ENCODE measurements around the gene FXN.
"Not testable (repeated sequence)": the region's sequence is repeated elsewhere in the genome, so short reads cannot be mapped to it uniquely, and the experiment has no call there.

FXN gene

DNA sequence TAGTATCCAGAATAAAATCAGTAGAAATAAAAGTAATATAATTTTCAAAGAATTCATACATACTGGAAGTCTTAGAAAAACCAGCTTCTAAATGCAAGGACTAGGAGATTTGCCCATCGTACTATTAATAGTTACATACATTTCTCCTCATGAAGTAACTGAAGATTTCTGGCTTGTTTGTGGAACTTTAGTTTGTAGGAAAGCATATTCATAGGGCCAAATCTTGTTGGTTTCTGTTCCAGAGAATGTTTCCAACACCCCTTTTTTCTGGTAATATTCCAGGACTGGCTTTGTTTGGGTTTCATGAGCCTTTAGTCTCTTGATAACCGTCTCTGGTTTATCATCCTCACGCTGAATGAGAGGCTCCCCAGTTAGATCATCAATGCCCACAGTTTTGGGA is 72.2 kb downstream of the FXN start:
- no peak for DNase-seq

DNA sequence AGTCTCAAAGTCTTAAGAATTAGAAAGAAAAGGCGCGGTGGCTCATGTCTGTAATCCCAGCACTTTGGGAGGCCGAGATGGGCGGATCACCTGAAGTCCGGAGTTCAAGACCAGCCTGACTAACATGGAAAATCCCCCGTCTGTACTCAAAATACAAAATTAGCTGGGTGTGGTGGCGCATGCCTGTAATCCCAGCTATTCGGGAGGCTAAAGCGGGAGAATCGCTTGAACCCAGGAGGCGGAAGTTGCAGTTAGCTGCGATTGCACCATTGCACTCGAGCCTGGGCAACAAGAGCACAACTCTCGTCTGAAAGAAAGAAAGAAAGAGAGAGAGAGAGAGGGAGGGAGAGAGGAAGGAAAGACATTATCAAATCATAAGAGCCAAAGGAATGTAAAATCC is 73.2 kb downstream of the FXN start:
- DNase-seq, result not testable (repeated sequence)

DNA sequence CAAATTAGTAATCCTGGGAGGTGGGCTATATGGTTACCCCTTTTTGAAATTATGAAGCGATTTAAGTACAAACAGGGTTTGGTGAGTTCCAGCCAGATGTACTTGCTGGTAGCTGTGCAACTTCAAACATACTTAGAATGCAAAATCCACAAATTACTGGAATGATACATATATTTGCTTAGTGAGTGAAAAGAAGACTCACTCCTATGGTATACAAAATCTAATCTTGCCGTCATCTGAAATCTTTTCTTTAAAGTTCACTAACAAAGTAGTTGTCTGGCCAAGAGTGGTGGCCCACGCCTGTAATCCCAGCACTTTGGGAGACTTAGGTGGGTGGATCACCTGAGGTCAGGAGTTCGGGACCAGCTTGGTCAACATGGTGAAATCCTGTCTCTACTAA is 73.6 kb downstream of the FXN start:
- DNase-seq, result no peak

DNA sequence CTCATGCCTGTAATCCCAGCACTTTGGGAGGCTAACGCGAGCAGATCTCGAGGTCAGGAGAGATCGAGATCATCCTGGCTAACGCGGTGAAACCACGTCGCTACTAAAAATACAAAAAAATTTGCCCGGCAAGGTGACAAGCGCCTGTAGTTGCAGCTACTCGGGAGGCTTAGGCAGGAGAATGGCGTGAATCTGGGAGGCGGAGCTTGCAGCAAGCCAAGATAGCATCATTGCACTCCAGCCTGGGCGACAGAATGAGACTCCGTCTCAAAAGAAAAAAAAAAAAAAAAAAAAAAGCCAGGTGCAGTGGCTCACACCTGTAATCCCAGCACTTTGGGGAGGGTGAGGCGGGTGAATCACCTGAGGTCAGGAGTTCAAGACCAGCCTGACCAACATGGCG is 77.1 kb downstream of the FXN start:
- DNase-seq, result not testable (repeated sequence)

DNA sequence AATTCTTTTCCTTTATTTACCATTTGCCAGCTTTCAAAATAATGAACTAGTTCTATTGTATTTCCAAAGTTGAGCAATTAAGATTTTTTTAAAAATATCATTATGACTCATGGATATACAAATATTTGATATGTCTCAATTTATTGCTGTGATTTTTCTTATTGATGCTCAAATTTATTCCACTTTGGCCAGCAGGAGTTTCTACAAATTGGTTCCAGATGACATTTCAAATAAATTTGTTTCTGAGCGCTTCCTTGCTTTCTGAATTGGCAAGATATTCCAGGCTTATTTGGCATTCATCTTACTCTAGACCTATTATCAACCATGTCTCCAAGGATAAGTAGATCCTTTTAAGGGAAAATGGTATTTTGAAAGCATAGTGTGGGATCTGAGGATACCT is 80.1 kb downstream of the FXN start:
- no peak for DNase-seq

DNA sequence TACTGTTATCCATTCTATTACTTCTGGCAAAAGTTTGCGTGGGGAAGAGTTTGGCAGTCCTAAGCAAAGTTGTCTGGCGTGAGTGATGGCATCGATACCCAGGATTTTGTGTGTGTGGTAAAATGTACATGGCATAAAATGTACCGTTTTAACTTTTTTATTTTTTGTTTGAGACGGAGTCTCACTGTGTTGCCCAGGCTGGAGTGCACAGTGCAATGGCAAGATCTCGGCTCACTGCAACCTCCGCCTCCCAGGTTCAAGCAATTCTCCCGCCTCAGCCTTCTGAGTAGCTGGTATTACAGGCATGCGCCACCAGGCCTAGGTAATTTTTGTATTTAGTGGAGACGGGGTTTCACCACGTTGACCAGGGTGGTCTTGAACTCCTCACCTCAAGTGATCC is 83.1 kb downstream of the FXN start:
- no peak for DNase-seq

DNA sequence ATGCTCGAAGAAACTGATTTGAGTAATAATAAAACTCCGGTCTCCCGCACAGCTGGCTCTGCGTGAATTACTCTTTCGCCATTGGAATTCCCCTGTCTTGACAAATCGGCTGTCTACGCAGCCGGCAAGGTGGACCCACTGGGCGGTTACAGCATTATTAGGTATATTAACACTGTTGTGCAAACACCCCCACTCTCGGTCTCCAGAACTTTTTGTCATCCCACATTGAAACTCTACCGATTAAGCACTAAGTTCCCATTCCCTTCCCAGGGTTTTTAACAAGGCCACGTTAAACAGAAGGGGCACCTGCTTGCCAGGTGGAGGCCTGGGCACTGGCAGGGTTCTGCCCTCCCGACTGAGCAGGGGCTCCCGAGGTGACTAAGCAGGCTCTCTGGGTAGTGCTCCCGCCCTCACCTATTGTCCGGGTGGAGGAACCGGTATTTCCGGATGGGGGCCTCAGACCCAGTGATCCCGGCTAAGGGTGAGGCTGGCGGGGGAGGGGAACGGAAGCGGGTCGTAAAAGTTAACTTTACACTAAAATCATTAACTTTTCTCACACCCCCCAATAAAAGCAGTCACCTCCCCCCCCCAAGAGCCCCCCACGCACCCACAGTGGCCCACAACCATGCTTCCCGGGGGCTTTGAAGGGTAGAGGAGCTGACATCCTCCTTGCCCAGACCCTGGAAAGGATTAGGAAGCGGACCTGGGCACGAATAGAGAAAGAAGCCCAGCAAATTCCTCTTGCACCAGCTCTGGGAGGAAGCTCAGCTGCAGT is 85.0 kb downstream of the FXN start:
- DNase-seq, result no peak

DNA sequence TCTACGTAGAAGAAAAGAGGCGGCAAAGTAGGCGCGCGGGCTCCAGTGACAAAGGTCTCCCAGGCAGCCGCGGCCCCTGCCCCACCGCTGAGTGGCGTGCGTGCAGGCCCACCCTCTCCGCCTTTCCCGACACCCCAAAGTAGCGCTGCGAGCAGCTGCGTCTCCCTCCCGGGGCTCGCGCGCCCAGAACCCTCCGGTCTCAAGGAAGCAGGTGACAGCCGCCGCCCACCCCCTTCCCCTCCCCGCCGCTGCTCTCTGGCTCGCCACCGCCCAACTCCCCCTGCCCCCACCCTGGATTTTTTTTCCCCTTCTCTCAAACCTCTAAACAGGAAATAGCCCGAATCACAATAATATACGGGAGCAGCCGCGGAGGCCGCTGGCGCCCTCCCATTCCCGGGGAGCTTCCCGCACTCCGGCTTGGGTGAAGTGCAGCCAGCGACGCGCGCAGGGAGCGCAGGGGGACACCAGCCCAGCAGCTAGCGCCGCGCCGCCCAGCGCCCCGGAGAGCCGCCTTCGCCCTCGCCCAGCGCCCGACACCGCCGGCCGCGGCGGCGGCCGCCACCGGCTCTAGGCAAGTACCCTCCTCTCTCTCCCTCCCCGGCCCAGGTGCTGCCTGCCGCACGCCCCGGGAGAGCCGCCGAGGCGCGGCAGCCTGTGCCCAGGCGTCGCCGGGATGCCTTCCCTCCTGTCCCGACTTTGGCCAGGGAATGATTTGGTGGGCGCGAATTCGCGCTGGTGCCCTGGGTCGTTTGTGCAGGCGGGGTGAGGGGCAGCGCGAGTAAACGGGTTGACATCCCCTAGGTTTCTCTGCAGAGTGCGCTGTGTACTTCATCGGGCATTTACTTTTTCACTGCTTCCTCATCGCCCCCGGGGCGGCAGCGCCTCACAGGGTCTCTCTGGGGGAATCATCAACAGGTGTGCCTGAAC is 85.9 kb downstream of the FXN start:
- DNase-seq, result peak; percentile 69

DNA sequence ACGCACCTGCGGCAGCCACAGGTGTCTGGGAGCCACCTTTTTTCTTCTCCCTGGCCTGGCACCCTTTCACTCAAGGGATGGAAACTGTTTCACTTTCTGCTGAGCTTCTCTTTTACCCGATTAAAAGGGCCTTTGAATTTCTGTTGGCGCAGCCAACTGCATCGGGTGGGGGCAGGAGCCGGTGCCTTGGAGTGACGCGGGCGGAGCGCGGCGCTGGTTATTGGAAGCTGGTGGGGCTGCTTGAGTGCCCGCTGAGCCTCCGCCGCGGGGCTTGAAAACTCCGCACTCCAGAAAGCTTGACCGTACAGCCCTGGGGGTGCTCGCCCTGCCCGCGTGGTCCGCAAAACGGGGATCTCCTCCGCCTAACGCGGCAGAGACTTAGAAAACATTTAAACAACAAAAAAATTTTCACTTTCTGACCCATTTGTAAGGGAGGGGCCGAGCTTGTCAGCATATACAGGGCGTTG is 86.6 kb downstream of the FXN start:
- DNase-seq, result peak; percentile 77

DNA sequence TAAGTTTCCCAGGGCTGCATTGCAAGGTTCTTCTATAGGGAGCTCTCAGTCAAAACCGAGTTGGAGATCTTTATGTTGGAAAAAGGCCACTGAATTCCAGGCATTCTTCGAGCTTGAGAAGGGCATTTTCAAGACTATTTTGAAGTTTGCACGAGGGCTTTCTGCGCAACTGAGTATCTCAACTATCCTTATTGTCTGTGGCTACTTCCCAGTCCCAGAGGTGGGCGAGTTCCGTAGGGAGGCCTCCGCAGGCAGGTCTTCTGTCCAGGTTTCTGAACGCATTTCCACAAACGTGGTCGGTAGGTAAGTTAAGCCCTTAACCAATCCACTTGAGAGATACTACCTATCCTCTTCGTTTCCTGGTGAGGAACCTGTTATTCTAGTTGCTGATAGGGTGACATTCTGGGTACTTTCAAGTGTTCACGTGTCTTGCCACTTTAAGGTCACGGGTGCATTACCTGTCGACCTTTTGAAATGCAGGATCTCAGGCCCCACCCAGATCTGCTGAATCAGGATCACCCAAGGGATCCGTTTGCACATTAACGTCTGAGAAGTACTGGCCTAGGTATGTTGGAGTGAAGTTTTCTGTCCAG is 87.1 kb downstream of the FXN start:
- DNase-seq, result no peak

DNA sequence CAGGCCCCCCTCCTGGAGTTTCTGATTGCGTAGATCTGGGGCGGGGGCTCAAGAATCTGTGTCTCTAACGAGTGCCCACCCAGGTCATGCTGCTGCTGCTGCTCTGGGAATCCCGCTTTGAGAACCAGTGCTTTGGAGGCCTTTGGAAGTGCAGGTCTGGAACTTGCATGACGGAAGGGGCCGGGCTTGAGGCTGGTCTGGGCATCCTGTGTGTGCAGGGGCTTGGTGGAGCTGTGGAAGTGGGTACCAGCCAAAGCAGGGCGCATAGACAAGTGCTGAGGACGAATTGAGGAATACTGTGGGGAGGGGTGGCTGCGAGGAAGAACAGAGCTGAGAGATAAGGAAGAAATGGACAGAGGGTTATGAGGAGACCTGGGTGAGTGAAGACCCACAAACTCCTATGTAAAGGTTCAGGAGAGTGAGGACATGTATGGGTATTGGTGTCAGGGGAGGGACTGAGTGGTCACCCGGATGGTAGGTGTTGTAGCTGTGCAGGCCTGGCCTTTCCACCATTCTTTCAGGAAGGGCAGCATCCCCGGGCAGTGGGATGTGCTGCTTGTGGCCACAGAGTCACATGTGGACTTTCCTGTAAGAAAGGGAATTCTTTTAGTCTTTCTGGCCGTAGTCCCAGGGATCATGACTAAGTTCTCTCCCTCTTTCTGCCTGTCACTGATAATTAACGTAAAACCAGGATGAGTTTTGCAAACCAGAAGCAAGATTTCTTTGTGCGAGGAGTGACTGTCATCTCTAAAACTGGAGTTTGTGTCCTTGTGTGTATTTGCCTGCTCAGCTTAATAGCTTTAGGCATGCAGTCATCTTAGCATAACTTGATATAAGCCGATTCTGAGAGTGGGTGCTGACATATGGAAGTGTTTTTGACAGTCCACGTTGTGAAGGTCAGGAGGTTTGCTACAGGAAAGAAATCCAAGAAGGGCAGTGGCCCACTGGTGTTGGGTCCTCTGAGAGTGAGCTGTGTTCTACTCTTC is 95.2 kb downstream of the FXN start:
- DNase-seq, result no peak

DNA sequence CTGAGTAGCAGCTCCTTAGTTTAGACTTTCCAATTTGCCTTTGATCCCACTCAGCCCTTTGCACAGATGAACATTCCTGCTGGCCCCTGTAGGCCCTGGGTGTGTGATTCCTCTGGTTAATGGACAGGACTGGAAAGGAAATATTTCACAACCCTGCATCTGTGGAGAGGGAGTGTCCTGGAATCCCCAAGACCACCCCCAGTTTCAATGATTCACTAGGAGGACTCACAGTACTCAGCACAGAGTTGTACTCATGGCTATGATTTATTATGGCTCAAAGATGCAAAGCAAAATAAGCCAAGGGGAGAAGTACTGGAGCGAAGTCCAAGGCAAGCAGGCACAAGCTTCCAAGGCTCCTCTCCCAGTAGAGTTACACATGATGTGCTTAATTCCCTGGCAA is 96.1 kb downstream of the FXN start:
- DNase-seq, result no peak

DNA sequence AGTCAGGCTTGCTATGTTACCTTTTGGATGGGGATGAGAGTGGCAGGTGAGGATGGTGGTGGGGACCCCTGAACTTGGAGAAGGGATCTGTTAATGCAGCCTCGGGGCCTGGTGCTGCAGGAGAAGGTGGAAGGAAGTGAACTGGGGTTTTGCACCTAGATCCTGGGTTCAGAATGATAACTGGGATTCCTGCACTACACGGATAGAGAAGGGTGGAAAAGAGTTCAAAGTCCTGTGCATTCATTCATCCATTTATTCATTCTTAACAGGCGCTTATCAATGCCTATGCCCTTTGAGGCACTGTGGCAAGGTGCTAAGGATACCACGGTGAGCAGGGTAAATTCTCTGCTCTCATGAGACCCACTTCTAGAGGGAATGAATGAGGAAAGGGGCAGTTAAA is 96.8 kb downstream of the FXN start:
- no peak for DNase-seq

DNA sequence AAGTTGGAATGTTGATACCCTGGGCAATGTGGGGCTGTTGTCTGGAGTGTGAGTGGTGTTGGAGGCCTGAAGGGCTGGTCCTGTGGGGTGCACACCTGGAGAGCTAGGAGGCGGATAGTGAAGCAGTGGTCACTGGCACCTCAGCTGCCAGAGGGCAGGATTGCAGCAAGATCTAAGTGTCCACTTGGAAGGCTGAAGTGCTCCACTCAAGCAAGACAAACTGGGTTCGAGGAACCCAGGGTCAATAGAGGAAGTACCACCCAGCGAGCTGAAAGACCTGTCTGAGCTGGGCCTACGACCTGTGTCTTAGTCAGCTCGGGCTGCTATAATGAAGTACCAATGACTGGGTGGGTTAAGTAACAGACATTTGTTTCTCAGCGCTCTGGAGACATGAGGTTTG is 98.9 kb downstream of the FXN start:
- no peak for DNase-seq

DNA sequence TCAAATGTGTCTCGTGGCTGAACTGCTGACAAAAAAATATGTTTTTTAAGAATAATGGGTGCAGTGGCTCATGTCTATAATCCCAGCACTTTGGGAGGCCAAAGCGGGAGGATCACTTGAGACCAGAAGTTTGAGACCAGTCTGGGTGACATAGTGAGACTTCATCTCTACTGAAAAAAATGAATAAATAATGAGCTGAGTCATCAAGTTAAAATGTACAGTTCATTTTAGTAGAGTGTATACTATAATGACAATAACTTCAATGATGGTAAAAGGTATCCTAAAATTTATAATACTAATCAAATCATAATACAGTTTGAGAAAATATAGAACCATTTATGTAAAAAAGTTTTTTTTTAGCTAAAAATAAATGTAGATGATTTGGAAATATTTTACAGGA is 100.6 kb downstream of the FXN start:
- no peak for DNase-seq

DNA sequence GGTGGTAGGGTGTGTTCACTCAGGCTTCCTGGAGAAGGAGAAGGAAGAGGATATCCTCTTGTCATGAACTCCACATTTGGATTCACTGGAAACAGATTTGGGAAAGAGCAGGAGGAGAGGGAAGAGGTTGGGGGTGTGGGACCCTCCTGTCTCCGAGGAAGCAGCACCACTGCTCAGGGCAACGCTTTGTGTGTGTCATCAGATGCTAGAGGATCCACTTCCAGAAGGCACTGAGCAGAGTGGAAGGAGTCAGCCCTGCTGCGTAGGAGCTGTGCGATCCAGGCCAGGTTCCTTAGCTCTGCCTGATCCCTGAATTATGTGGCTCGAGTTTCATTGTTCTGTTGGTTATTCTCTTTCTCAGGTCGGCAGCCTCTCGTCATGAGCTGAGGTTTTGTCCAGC is 101.2 kb downstream of the FXN start:
- DNase-seq, result no peak

DNA sequence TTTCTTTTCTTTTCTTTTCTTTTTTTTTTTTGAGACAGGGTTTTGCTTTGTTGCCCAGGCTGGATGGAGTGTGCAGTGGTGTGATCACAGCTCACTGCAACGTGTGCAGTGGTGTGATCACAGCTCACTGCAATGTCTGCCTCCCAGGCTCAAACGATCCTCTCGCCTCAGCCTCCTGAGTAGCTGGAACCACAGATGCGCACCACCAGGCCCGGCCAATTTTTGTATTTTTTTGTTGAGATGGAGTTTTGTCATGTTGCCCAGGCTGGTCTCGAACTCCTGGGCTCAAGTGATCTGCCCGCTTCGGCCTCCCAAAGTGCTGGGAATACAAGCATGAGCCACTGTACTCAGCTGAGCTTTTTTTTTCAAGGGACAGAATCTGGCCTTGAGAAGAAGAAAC is 101.8 kb downstream of the FXN start:
- DNase-seq, result no peak

DNA sequence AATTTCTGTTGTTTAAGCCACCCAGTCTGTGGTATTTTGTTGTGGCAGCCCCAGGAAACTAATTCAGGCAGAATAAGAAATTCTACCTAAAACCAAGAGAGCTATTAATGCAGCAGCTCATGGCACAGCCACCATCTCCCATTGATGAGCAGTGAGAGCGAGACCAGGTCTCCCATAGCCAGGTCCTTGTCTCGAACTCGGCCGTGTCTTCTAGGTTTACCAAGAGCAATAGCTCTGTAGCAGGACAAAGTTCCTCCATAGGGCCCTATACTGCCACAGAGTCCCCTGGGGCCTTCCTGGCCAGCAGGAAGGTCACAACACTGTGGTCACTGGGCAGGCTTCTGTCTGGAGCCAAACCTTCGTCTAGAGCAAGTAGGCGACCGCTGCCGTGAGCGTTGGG is 104.0 kb downstream of the FXN start:
- DNase-seq, result no peak

DNA sequence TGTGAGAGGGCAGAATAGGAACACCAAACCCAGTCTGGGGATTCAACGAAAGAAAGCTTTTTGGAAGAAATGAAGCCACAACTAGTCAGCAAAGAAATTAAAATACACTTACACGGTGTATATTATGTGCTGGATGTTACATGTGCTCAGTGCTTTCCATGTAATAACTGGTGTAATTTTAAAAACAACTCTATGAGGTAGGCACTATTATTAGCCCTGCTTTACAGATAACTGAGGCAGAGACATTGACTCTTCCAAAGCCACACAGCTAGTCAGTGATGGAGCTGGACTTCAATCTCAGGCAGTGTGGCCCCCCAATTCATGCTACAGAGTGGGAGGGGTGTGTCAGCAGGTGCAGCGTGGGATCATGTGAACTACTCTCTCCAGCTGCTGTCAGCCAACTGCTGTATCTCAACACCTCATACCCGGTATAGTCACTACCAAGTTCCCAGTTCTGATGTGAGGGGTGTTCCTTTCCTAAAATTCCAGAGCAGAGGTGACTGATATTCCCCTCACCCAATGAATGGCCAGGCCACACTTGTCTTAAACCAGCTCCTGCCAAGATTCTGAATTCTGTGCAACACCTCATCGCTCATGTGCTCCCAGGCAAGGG is 104.7 kb downstream of the FXN start:
- no peak for DNase-seq

DNA sequence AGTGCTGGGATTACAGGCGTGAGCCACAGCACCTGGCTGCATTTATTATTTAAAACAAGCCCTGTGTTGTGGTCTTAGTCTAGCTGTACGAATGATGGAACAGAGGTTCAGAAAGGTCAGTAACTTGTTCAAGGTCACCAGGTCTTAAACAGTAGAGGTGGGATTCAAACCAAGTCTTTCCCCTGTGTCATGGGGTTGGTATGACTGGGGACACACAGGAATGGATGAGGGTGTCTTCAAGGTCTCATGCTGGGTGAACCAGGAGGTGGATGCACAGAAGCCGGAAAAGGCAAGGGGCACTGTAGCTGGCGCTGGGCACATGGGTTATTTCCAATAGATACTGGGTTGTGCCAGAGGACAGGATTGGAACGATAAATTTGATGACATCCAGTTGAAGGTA is 106.3 kb downstream of the FXN start:
- no peak for DNase-seq

DNA sequence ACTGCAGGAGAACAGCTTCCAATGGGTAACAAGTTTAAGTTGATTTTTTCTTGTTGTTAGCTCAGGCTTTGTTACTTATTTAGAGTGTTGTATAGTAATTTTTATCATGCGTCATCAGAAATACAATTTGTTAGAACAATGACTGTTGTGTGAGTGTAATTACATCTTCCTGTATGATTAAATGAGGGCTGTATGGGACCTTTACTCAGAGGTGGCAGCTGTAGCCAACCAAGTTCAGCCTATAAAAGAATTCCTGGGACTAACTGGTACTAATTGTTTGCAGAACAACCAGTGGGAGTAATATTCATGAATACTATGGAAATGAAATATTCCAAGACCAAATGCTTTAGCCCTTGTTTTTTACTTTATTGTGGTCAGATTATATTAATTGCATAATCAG is 107.7 kb downstream of the FXN start:
- no peak for DNase-seq

DNA sequence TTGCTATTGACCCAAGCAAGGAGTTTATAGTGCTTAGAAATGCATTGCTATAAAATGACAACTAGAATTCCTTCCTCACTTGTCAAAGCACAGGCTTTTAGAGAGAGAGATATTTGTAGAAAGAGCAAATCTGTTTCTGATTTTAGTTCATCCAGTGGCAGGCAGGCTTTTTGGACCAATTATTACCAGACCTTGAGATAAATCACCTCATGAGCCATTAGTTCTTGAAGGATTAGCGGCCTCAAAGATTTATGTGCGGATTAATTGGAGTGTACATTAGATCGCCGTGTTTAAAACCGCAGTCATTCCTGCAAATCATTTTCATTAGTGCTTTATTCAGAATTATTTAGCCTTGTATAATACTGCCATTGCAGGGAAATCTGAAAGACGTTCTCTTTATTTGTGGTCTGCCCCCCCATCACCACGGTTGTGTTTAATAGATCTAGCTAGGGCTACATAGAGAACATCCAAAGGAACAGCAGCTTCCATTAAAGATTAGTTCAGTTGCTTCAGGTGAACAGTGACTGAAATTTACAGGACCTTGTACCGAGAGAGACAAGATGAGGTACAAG is 109.7 kb downstream of the FXN start:
- no peak for DNase-seq
